Activated CD4-positive, alpha-beta T cell treated with anti-CD3 and anti-CD28 coated beads for 48 hours (primary cell): Measurements from ENCODE around the gene CDC7.
A peak's percentile ranks its signal among the peaks of the same experiment; 100 is the strongest.
"Not testable (repeated sequence)": the region's sequence is repeated elsewhere in the genome, so short reads cannot be mapped to it uniquely, and the experiment has no call there.

ENCODE experiments used
- DNase-seq: peaks from one replicate; pipeline ENCODE4 v3.0.0-alpha.2; 2020

Gene CDC7

DNA sequence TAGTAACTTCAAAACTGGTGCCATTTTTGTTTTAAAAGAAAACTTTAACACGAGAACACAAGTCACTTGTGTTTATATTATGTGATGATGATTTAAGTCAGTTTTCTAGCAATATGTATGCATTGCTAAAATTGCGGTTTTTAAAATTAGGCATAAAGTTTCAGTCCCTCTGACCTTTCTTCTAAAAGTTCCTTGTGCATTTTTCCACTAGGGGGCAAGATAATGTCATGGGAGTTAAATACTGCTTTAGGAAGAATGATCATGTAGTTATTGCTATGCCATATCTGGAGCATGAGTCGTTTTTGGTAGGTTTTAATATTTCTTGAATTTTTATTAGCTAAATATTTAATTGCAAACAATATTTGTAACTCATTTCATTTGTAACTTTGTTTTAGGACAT lies 10.7 kb downstream of the CDC7 start:
- no peak for DNase-seq

DNA sequence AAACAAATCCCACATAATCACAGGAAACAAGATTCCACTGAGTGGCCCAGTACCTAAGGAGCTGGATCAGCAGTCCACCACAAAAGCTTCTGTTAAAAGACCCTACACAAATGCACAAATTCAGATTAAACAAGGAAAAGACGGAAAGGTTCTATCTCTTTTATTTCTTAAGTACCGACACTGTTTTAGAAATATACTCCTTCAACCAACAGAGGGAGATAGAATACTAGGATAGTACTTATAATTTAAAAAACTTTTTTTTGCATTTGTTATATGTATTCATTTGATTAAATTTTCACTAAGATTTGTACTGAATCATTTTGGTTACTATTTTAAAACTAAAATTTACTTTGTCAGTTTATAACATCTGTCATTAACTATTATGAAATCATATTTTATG lies 12.5 kb downstream of the CDC7 start:
- DNase-seq, result no peak

DNA sequence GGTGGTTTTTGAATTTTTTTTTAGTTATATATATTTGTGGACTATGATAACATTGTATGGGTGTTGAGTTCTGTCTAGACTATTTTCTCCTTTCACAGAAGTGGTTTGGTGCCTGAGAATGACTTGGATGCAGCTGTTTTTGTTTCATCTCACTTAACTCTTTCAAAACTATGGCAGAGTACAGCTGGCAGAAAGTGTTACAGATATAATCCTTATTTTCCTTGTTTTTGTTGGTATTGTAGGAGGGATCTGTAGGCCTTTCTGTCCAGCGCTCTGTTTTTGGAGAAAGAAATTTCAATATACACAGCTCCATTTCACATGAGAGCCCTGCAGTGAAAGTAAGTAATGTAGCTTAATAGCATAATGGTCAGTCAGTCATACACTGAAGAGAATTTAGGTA lies 13.1 kb downstream of the CDC7 start:
- no peak for DNase-seq

DNA sequence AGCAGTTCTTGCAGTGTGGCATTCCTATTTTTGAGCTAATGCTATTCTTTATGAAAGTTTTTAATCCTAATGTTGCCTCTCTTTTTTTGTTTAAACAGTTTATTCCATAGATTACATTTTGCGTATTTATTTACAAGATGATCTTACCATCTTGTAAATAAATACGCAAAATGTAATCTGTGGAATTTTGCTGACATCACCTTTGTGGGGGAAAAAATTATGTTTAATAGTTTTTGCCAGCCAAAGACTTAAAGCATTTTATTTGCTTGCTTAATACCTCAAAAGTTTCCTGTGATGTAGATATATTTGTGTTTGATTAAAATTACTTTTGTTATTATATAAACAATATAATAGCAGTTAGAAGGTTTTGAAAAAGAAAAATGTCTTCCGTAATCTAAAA lies 15.3 kb downstream of the CDC7 start:
- no peak for DNase-seq

DNA sequence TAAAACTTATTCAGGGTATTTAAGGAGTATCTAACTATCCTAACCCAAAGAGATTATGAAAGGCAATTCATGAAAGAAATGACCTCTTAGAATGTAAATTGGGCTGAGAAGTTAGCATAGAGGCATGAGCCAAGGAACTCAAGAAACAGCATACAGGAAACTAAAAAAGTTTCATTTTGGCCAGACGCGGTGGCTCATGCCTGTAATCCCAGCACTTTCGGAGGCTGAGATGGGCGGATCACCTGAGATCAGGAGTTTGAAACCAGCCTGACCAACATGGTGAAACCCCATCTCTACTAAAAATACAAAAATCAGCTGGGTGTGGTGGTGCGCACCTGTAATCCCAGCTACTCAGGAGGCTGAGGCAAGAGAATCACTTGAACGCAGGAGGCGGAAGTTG lies 16.0 kb downstream of the CDC7 start:
- not testable (repeated sequence) for DNase-seq

DNA sequence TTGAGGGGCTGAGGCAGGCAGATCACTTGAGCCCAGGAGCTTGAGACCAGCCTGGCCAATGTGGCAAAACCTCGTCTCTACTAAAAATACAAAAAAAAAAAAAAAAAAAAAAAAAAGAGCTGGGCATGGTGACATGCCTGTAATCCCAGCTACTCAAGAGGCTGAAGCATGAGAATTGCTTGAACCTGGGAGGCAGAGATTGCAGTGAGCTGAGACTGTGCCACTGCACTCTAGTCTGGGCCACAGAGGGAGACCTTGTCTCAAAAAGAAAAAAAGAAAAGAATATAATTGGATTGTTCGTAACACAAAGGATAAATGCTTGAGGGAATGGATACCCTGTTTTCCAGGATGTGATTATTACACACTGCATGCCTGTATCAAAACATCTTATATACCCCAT lies 18.5 kb downstream of the CDC7 start:
- DNase-seq, result not testable (repeated sequence)

DNA sequence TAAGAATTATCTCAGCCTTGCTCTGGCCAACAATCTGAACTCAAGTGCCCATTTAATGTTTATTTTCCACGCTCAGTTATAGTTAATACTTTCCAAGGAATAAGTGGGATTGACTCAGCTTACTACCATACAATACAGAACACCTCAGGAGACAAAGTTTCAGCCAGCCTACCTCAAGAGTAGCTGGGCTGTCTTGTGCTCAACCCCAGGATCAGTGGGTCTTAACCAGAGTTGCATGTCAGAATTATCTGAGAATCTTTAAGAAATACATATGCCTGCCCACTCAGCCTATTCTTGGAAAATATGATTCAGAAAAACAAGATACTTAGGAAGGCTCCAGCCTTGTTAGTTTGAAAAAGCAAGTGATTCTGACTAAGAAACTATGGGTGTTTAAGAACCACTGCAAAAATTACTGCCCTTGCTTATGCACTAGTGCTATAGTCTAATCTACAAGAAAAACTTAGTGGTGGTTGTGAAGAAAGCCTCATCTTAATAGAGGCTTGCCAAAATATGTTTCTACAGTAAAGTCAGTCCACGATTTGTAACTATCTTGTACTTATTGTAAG lies 20.4 kb downstream of the CDC7 start:
- no peak for DNase-seq

DNA sequence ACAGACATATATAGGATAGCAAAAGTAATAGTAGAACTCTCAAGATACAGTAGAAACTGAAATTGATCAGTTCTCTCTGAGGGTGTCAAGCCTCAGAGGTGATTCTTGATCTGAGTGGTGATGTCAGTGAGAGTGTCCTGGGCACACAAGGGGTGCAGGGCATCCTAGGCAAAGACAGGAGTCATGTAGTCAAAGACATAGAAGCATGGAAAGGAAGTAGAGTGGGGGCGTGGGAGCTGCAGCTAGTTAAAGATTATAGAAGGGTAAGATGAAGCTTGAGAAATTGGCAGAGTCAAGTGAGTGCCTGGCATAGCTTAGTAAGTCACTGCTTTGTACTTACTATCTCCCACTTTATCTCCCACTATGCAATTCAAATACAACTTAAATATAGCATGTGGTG lies 22.8 kb downstream of the CDC7 start:
- peak; percentile 60 for DNase-seq

DNA sequence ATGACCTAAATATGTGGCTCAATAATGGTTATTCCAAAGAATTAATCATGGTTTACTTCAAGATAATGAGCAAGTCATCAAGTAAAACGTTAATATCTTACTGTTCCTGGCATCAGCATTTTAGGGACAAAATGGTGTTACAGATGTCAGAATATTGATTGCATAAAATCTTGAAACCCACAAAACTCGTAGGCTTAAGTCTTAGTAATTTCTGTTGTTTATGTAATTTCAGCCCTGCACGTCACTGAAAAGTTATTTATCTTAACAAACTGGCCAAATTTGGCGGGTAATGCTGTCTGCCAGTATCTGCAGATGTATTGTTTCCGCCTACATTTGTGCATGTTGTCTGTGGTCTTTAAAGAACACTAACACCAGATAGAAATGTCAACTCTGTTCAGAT lies 25.8 kb downstream of the CDC7 start:
- DNase-seq, result no peak

DNA sequence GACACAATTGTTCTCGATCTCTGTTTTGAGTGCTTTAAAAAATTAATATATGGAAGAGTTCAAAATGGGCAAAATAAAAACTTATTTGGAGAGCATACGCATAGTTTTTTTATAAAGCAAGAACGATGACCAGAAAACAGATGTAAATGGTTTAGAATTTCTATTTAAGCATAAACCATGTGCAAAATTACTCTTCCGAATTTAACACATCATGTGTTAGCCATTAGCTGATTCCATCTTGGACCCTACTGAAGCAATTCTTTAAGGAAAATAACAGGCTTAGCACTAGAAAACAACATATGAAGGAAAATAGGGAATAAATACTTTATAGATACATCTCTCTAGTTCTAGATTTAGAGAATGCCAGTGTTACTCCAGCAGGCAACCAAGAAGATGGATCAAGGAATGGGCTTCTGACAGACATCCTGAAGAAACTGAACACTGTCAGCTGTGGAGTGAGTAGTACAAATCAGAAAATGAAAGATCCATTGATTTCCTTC lies 26.7 kb downstream of the CDC7 start:
- DNase-seq, result no peak

DNA sequence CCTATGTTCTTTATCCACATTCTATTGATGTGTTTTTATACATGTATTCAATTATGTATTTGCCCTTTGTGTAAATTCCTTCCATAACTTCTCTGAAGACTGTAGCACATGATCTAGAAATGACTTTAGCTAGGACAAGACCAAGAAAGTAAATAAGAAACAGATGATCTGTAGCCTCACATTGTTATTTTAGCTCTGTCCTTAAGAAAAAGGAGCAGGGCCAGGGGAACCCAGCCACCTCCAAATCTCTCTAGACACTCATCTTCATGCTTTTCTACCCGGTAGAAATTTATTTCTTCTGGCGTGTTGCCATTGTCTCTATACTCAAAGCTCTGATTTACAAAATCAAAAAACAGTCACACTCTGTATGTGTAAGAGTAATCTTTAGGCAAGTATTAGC lies 27.1 kb downstream of the CDC7 start:
- DNase-seq, result no peak

DNA sequence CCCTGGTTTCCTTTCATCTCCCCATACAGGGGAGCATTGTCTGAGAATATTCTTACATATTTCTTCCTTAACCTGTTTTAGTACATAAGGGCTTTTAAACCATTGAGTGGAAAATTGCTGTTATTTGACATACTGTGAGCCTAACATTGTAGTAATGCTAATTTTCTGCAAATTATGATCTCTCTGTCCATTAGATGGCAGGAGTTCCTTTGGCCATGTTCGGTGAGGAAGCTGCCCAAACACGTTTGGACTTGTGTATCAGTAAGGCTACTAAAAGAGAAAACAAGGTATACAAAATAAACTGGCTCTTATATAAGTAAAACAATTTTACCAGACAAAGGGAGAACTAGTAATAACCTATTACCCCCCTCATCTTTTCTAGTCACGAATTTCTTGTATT lies 29.2 kb downstream of the CDC7 start:
- DNase-seq, result no peak

DNA sequence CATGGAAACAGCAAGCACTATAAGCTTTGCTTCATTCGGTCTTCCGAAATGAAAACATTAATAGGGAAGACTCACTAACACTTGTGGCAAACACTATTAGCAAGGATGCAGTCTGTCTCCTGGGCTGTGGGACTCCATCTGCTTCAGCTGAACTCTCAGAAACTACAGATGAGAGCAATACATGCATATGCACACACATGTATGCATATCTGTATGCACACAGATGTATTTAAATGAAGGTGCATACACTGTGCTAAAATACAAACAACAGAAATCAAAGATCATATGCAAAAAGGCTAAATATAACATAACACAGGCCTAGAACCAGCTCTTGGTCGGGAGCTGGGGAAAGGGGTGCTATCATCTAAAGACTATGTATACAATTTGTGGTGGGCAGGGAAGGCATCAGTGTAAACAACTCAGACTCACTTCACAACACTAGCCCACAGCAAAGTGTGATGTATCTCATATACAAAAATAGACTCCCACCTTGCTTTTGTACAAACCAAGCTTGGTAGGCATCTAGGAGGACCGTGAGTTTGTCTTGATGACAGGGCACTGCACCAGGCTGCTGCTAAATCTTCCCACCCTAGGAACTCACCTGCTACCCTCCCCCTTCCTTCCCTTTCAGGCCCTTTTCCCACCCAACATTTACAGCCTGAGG lies 32.8 kb downstream of the CDC7 start:
- DNase-seq, result no peak

DNA sequence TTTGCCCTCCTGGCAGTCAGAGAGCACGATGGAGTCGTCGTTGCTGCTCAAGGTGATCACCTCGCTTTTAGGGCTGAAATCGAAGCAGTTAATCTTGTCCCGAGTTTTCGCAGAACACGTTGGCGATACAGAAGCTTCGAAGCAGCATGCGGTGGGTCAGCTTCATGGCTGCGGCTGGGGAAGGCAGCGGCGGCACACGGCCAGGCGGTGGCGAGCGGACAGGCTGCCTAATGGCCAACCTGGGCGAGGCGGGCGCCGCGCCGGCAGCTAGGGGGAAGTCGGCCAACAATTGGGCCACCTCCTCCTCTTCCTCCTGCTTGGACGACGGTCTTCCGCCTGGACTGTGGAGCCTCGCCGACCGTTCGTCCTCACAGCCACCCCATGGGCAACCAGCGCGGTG lies 34.8 kb downstream of the CDC7 start:
- no peak for DNase-seq

DNA sequence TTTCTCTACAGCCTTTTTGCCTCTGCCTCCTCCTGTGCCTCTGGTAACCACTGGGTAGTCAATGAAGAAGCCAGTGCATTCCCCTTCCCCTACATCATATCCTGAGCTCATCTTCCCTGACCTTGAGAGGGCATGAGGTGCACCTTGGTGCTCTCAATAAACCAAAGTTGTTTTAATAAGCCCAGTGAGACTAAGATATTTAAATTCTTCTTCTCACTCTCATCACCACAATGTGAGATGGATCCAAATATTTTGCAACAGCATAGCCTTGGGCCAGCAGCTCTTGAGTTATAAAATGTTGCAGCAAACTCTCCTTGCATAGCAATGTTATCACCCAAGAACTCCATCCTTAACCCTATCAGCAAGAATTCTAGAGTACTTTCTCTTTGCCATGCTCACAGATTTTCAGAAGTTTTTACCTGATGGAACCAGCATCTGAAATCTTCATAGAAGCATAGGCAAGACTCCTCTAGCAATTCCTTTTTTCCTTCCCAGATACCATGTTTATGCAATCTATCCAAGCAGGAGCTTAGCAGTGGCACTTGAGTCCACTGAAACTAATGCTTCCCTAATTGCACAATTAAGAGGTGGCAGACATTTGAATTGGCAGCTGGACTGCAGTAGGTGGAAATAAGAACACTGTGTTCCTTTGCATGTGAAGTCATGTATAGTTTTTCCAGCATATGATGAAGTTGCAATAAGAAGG lies 36.8 kb downstream of the CDC7 start:
- DNase-seq, result no peak

DNA sequence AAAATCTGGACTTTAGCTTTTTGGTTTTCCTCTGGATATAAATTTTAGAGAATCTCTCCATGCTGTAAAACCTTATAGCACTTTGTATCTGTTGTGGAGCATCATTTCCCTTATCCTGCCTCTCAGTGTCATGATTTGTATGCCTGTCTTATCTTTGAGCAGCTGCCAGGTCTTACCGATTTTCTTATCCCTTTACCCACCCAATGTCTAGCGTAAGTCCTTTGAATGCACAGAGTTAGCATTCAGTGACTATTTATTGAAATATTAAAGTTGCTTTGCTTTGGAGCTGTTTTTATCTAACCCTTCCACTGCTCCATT lies 37.3 kb downstream of the CDC7 start:
- DNase-seq, result no peak

DNA sequence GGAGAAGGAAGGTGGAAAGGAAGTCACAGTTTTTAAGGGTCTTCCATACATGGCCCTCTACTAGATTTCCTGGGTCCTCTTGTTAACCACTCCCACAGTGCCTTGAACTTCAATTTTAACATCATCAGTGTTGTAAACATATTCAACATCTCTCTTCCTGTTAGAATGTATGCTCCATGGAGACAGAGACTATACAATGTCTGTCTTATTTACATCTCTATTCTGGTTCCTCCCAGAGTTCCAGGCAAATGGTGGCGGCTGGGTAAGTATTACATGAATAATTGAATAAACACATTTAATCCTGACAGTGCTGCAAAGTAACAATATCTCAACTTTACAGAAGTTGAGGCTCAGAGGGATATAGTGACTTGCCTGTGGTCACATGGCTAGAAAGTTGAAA lies 40.3 kb downstream of the CDC7 start:
- DNase-seq, result no peak

DNA sequence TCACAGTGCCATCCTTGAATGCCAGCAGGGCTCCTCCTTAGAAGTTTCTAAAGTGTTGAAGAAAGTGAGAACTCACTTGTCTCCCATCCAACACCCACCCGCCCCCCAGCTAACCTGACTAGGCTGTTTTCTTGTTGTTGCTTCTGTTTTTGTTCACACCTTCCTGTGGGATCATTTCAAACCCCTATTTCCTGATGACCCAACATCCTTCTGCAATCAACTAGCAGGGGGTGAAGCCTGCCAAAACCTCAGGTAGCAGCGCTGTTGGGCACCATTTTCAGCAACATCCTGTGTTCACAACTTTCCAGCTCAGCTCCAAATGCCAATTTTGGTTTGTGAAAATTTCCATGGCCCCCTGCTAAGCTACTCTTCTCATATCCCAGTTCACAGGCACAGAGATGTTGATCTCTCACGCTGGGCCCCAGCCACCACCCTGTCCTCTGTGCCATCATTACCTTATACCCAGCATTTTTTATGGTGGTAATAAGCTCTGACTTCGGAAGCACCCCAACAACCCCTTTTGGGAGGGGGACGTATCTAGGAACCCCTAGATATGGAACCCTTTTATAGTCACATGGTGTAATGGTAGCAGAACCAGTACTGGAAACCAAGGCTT lies 41.4 kb downstream of the CDC7 start:
- DNase-seq, result no peak

DNA sequence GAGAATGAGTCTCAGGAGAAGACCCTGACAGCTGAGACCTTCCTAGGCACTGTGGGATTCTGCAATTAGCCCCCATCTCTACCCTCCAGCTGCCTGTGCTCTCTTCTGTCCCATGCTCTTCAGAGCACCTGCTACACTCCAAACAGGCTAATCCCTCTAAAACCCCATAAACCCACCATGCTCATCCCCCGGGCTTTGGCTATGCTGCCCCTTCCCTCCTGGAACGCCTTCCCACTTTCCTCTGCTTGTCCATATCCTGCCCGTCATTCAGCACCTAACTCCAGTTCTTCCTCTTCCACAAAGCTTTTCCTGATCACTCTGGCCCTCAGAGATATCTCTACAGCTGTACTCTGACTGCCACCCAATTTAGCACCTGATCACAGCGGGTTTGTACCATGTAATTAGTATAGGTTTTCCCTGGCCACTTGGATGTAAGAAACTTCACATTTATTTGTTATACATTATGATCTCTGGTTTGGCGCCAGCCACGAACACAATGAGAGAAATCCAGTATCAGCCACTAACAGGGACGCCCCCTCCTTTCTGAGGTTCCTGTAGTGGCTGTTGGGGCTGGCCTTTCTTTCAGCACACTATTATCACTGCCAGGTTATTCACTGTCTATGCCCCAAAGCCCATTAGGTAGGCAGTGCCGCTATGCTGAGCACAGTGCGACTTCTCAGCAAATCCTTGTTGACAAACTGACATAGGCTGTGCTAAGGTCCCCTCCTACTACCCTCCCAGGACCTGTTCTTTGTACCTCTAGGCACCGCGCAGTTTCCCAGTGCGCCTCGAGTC lies 45.1 kb downstream of the CDC7 start:
- no peak for DNase-seq

DNA sequence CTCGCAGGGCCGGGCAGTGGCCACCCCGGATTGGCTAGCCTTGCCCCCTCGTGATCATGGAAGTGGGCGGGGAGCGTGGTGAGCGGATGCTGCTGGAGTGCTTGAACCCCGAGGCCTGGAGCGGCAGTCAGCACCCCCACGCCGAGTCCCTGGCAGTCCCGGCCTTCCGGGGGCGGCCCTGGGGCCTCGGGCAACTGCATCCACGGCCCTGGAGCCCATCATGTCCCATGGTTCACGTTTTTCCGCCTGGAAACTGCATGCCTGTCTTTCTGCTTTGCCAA lies 45.6 kb downstream of the CDC7 start:
- no peak for DNase-seq

DNA sequence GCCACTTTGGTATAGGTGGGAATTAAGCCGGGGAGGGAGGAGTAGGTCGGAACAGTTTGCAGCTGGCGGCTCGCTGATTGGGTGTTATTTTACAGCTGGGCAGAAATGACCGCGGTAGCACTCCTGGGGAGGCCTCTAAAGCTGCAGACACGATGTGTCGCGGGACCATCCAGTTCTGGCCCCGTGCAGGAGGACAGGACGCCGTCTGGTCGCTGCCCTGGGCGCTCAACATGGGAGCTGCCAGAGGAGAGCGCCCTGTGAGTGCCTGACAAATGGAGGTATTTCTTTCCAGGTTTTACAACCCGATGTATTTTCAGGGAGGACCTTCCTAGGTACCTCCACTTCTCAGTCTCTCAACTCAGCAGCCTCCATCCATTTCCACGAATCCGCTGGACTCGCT lies 46.2 kb downstream of the CDC7 start:
- DNase-seq, result no peak

DNA sequence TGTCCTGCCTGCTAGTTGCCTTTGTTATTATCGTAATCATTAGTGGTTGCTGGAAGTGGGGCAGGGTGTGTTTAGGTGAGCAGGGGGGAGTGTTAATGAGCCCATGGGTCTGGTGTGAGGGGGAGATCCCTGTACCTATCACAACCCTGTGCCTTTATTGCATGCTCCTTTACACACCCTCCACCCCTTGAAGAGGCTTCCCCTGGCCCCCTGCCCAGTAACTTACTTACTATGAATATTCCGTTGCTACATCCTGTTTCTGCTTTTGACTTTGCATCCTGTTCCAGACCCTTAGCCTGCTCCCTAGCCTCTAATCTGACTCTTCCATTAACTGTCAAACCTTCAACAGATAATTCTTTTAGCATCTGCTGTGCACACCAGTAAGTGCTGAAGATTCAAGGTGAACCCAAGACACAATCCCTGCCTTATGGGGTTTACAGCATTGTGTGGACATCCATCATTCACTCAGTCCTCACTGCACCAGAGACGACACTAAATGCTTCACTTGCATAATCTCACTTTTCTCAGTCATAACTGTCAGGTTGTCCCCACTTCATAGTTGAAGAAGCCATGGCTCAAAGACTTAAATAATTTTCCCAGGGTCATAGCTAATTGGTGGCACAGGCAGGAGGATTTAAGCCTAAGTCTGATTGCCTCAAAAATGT lies 47.9 kb downstream of the CDC7 start:
- peak; percentile 36 for DNase-seq
